ENCODE data around the gene COL8A1. TPM values are rescaled to one million over a fixed set of nuclear protein-coding genes. Genes with fewer than 3 reads are reported as not detected.

The COL8A1 gene
- total RNA-seq, 1 experiment from 2014 or later = 8.1 TPM

DNA sequence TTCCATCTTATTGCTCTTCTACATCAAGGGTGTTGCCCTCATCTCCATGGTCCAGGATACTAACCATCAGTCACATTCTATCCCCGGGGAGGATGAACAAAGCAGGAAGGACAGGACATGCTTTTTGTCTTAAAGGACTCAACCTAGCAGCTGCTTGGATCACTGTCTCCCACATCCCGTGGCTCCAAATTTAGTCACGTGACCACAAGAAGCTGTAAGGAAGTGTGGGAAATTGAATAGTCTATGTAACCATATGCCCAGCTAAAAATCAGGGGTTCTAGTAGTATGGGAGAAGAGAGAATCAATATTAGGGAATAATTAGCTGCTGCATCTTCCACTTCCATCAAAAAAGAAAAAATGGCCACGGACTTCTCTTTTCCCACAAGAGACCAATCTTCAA is 161.0 kb downstream of the COL8A1 start:
- no peak overlapping the region for H3K4me2 ChIP-seq
- POLR2A ChIA-PET (ENCODE audit: unreplicated experiment) = no interaction called here
- H3K27ac ChIP-seq = no peak overlapping the region
- no peak for DNase-seq
- BruUV-seq (replicated peaks) = no TSS peak
- H3K4me1 ChIP-seq (replicated peaks; ENCODE audit: insufficient read depth) = no peaks in the 10 kb centered on the region
- intact Hi-C loops (cut with micrococcal nuclease; ENCODE audit: unreplicated experiment) = no loop called here
- no peak overlapping the region for H3K4me3 ChIP-seq
- no peaks in the 10 kb centered on the region for H4K20me1 ChIP-seq (ENCODE audit: insufficient read depth)
- H3K79me2 ChIP-seq (ENCODE audit: low read depth) = no peaks in the 10 kb centered on the region
- H3K9me2 ChIP-seq (ENCODE audit: insufficient read depth) = no peaks in the 10 kb centered on the region
- no peaks in the 10 kb centered on the region for H3F3A ChIP-seq (ENCODE audit: insufficient read depth, low read depth)
- H3K9me3 ChIP-seq (ENCODE audit: insufficient read depth, low read depth) = no peaks in the 10 kb centered on the region; the same call in 1 of the 2 replicates
- CTCF ChIA-PET = no interaction called here
- no peak overlapping the region for H2AFZ ChIP-seq
- no peaks in the 10 kb centered on the region for H3K36me3 ChIP-seq (ENCODE audit: low read depth)
- H3K27me3 ChIP-seq (ENCODE audit: insufficient read depth, low read depth) = no peaks in the 10 kb centered on the region
- TF ChIP-seq EZH2 (IDR thresholded peaks at IDR 0.05; ENCODE audit: low read depth) = no peak
- TF ChIP-seq, protein P1, sequence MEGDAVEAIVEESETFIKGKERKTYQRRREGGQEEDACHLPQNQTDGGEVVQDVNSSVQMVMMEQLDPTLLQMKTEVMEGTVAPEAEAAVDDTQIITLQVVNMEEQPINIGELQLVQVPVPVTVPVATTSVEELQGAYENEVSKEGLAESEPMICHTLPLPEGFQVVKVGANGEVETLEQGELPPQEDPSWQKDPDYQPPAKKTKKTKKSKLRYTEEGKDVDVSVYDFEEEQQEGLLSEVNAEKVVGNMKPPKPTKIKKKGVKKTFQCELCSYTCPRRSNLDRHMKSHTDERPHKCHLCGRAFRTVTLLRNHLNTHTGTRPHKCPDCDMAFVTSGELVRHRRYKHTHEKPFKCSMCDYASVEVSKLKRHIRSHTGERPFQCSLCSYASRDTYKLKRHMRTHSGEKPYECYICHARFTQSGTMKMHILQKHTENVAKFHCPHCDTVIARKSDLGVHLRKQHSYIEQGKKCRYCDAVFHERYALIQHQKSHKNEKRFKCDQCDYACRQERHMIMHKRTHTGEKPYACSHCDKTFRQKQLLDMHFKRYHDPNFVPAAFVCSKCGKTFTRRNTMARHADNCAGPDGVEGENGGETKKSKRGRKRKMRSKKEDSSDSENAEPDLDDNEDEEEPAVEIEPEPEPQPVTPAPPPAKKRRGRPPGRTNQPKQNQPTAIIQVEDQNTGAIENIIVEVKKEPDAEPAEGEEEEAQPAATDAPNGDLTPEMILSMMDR (conservative IDR thresholded peaks at IDR 0.05) = no peak

DNA sequence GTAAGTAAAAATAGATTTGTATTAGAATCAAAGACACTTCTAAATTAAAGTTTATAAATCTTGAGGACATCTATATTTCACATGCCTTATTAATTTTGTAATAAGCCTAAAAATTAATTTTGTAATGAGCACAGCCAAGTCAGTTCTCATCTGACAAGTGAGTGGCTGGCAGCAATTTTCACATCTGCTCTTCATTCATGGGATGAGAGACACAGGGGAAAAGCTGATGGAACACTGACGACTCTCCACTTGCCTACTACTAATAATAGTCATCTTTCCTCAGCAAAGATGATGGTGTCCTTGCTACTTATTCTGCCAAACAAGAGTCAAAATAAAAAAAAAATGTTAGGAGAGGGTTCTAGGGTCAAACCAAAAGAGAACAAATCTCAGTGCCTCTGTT is 164.9 kb downstream of the COL8A1 start:
- Histone ChIP-seq H3K27ac (no peak overlapping the region), H3K4me2 (no peak overlapping the region), H3K27me3 (ENCODE audit: insufficient read depth, low read depth) (no peaks in the 10 kb centered on the region), H3K9me3 (ENCODE audit: insufficient read depth, low read depth) (peaks cover 15% of the 10 kb centered on the region), H2AFZ (no peak overlapping the region), H4K20me1 (ENCODE audit: insufficient read depth) (no peaks in the 10 kb centered on the region), H3K79me2 (ENCODE audit: low read depth) (no peaks in the 10 kb centered on the region), H3K4me3 (no peak overlapping the region), H3K36me3 (ENCODE audit: low read depth) (no peaks in the 10 kb centered on the region), H3K4me1 (replicated peaks; ENCODE audit: insufficient read depth) (no peaks in the 10 kb centered on the region), H3K9me2 (ENCODE audit: insufficient read depth) (no peaks in the 10 kb centered on the region), H3F3A (ENCODE audit: insufficient read depth, low read depth) (no peaks in the 10 kb centered on the region)
- TF ChIP-seq, protein P1 (conservative IDR thresholded peaks at IDR 0.05) = no peak
- TF ChIP-seq EZH2 (IDR thresholded peaks at IDR 0.05; ENCODE audit: low read depth) = no peak
- POLR2A ChIA-PET (ENCODE audit: unreplicated experiment) = no interaction called here
- no peak for DNase-seq
- intact Hi-C loops (cut with micrococcal nuclease; ENCODE audit: unreplicated experiment) = no loop called here
- BruUV-seq (replicated peaks) = no TSS peak
- CTCF ChIA-PET = no interaction called here

DNA sequence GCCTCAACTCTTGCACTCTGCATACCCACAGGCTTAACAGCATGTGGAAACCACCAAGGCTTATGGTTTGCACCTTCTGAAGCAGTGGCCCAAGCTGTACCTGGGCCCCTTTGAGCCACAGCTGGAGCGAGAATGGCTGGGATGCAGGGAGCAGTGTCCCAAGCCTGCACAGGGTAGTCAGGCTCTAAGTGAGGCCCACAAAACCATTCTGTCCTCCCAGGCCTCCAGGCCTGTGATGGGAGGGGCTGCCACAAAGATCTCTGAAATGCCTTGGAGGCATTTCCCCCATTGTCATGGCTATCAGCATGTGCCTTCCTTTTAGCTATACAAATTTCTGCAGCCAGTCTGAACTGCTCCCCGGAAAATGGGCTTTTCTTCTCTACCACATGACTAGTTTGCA is 166.8 kb downstream of the COL8A1 start:
- intact Hi-C loops (cut with micrococcal nuclease; ENCODE audit: unreplicated experiment) = loop anchor here (5.0 kb wide), 1 partner anchor 308 kb away; no protein-coding TSS in a partner anchor
- no TSS peak for BruUV-seq (replicated peaks)
- POLR2A ChIA-PET (ENCODE audit: unreplicated experiment) = no interaction called here

More for the DNA sequence above, 166.8 kb downstream of the COL8A1 start:
- Histone ChIP-seq H3K4me2 (no peak overlapping the region), H3K9me2 (ENCODE audit: insufficient read depth) (no peaks in the 10 kb centered on the region), H3K27me3 (ENCODE audit: insufficient read depth, low read depth) (no peaks in the 10 kb centered on the region), H3K36me3 (ENCODE audit: low read depth) (no peaks in the 10 kb centered on the region), H3K79me2 (ENCODE audit: low read depth) (no peaks in the 10 kb centered on the region), H3K27ac (no peak overlapping the region), H3K4me3 (no peak overlapping the region), H2AFZ (no peak overlapping the region), H3K9me3 (ENCODE audit: insufficient read depth, low read depth) (peaks cover 15% of the 10 kb centered on the region), H3K4me1 (replicated peaks; ENCODE audit: insufficient read depth) (no peaks in the 10 kb centered on the region), H4K20me1 (ENCODE audit: insufficient read depth) (no peaks in the 10 kb centered on the region), H3F3A (ENCODE audit: insufficient read depth, low read depth) (no peaks in the 10 kb centered on the region)
- TF ChIP-seq, protein P1 (conservative IDR thresholded peaks at IDR 0.05) = no peak
- TF ChIP-seq EZH2 (IDR thresholded peaks at IDR 0.05; ENCODE audit: low read depth) = no peak
- CTCF ChIA-PET = no interaction called here
- DNase-seq = no peak

All from PC-9 (cell line).